Thymus (tissue), 11 donors: ENCODE measurements around the gene CAP2. TPM values are rescaled to one million over a fixed set of nuclear protein-coding genes. Genes with fewer than 3 reads are reported as not detected.
"Not testable (repeated sequence)": the region's sequence is repeated elsewhere in the genome, so short reads cannot be mapped to it uniquely, and the experiment has no call there.

ENCODE experiments used
- DNase-seq, 9 donors: peaks; one replicate each; pipeline ENCODE4 v3.0.0-alpha.2; 2013; ENCODE audit warnings: low spot score in 9 of 9, low read depth in 6 of 9, missing footprints in 1 of 9
- H3K27ac ChIP-seq, 2 donors: one replicate each; pipeline ENCODE4 v1.5.1; 2013; ENCODE audit warnings: control low read depth in 1 of 2, low read depth in 1 of 2, low read length in 1 of 2, mild to moderate bottlenecking in 1 of 2, moderate library complexity in 1 of 2
- H3K27me3 ChIP-seq, 2 donors: one replicate each; pipeline ENCODE4 v1.5.1; 2013; ENCODE audit warnings: low read length in 1 of 2; ENCODE audit not compliant: control insufficient read depth in 2 of 2, insufficient read depth in 1 of 2
- H3K36me3 ChIP-seq, 2 donors: one replicate each; pipeline ENCODE4 v1.5.1; 2013; ENCODE audit warnings: low read length in 1 of 2, mild to moderate bottlenecking in 1 of 2, moderate library complexity in 1 of 2; ENCODE audit not compliant: control insufficient read depth in 2 of 2, insufficient read depth in 2 of 2
- H3K4me1 ChIP-seq, 2 donors: one replicate each; pipeline ENCODE4 v1.5.1; 2013; ENCODE audit warnings: low read length in 2 of 2; ENCODE audit not compliant: control insufficient read depth in 2 of 2, insufficient read depth in 2 of 2
- H3K4me3 ChIP-seq, 2 donors: one replicate each; pipeline ENCODE4 v1.5.1; 2013; ENCODE audit warnings: low read length in 2 of 2, control low read depth in 1 of 2, mild to moderate bottlenecking in 1 of 2
- H3K9me3 ChIP-seq, 2 donors: one replicate each; pipeline ENCODE4 v1.5.1; 2013; ENCODE audit warnings: low read length in 1 of 2, mild to moderate bottlenecking in 1 of 2; ENCODE audit not compliant: control insufficient read depth in 2 of 2, insufficient read depth in 1 of 2
- WGBS: extraction: QIAGEN DNeasy Blood & Tissue Kit; methylation state at CpG from one replicate; pipeline ENCODE4 v1.1.7; 2013; 5-methylcytosine and 5-hydroxymethylcytosine counted together
- polyA plus RNA-seq: library from polyadenylated mRNA; stranded (reverse); fragments of 200-250 nt; gene quantifications from one replicate; pipeline ENCODE4 v1.2.3, GENCODE V29; 2013
- total RNA-seq: library from RNA; stranded (reverse); fragments of 120-200 nt; gene quantifications from one replicate; pipeline ENCODE4 v1.2.4, GENCODE V29; 2013
- donor health status: healthy.

CAP2 gene
- total and polyA plus RNA-seq, 2 donors = 1.6 to 4.9 TPM

- Histone ChIP-seq H3K27ac (no peak overlapping the region), H3K36me3 (no peaks in the 10 kb centered on the region), H3K9me3 (peaks cover 2 to 7% of the 10 kb centered on the region in 2 donors), H3K4me1 (no peaks in the 10 kb centered on the region), H3K4me3 (peak overlapping the region; percentile 34 to 43), H3K27me3 (peaks cover 0 to 12% of the 10 kb centered on the region in 2 donors)
- 27% methylated on average over 53 of the region's 53 CpGs for WGBS
- DNase-seq = peak in 2 of 9 donors; percentile 15 to 49
Measured at GRCh38 chr6:17580518-17581048, 187.2 kb downstream of the CAP2 start.

- H3K4me3 ChIP-seq, DNase-seq, H3K36me3 ChIP-seq, H3K27ac ChIP-seq, H3K9me3 ChIP-seq, H3K4me1 ChIP-seq: not testable (repeated sequence)
- WGBS = 98% methylated on average over 7 of the region's 7 CpGs
- H3K27me3 ChIP-seq = peaks cover 0 to 12% of the 10 kb centered on the region in 2 donors
Measured at GRCh38 chr6:17581282-17581681, 187.9 kb downstream of the CAP2 start.

GRCh38 chr6:17583811-17584210 is 190.4 kb downstream of the CAP2 start:
- Histone ChIP-seq H3K4me3 (no peak overlapping the region), H3K27ac (no peak overlapping the region), H3K9me3 (peaks cover 0 to 4% of the 10 kb centered on the region in 2 donors), H3K36me3 (no peaks in the 10 kb centered on the region), H3K4me1 (peaks cover under 1 to 3% of the 10 kb centered on the region in 2 donors), H3K27me3 (peaks cover 0 to 12% of the 10 kb centered on the region in 2 donors)
- DNase-seq = no peak
- WGBS = 54% methylated on average over 5 of the region's 5 CpGs

GRCh38 chr6:17584241-17584803 is 190.9 kb downstream of the CAP2 start:
- H3K4me1 ChIP-seq = peaks cover 6 to 8% of the 10 kb centered on the region in 2 donors
- peak overlapping the region in 1 of 2 donors; percentile 5 for H3K4me3 ChIP-seq
- no peak overlapping the region for H3K27ac ChIP-seq
- peak in 7 of 9 donors; percentile 25 to 75 (median 50) for DNase-seq
- 19% methylated on average over 7 of the region's 7 CpGs for WGBS
- H3K36me3 ChIP-seq = no peaks in the 10 kb centered on the region
- peaks cover 0 to 4% of the 10 kb centered on the region in 2 donors for H3K9me3 ChIP-seq
- H3K27me3 ChIP-seq = peaks cover 0 to 12% of the 10 kb centered on the region in 2 donors

GRCh38 chr6:17585766-17586490 is 192.5 kb downstream of the CAP2 start:
- WGBS = 75% methylated on average over 7 of the region's 7 CpGs
- no peaks in the 10 kb centered on the region for H3K9me3 ChIP-seq
- DNase-seq = peak in 1 of 9 donors; percentile 31

GRCh38 chr6:17586623-17587022 is 193.2 kb downstream of the CAP2 start:
- not testable (repeated sequence) for H3K4me3 ChIP-seq, H3K27ac ChIP-seq, H3K27me3 ChIP-seq, H3K9me3 ChIP-seq, DNase-seq, H3K36me3 ChIP-seq
- H3K4me1 ChIP-seq = peaks cover 16 to 17% of the 10 kb centered on the region in 2 donors
- WGBS = 97% methylated on average over 13 of the region's 13 CpGs

More at GRCh38 chr6:17585766-17586490, 192.5 kb downstream of the CAP2 start:
- H3K4me1 ChIP-seq = peaks cover 16 to 17% of the 10 kb centered on the region in 2 donors
- no peaks in the 10 kb centered on the region for H3K36me3 ChIP-seq
- peaks cover 0 to under 1% of the 10 kb centered on the region in 2 donors for H3K27me3 ChIP-seq
- no peak overlapping the region for H3K4me3 ChIP-seq
- no peak overlapping the region for H3K27ac ChIP-seq

GRCh38 chr6:17588011-17588410 is 194.6 kb downstream of the CAP2 start:
- Histone ChIP-seq H3K27me3 (no peaks in the 10 kb centered on the region), H3K36me3 (no peaks in the 10 kb centered on the region), H3K4me3 (no peak overlapping the region), H3K27ac (no peak overlapping the region), H3K4me1 (peaks cover 16 to 17% of the 10 kb centered on the region in 2 donors), H3K9me3 (no peaks in the 10 kb centered on the region)
- 97% methylated on average over 6 of the region's 6 CpGs for WGBS
- no peak for DNase-seq

- no peaks in the 10 kb centered on the region for H3K27me3 ChIP-seq
- no peaks in the 10 kb centered on the region for H3K9me3 ChIP-seq
- DNase-seq = peak; percentile 41 to 89 (median 68)
- 65% methylated on average over 5 of the region's 5 CpGs for WGBS
- peaks cover 16 to 17% of the 10 kb centered on the region in 2 donors for H3K4me1 ChIP-seq
- no peaks in the 10 kb centered on the region for H3K36me3 ChIP-seq
- H3K27ac ChIP-seq = peak overlapping the region; percentile 59 to 81
- H3K4me3 ChIP-seq = no peak overlapping the region
Measured at GRCh38 chr6:17589406-17590096, 196.2 kb downstream of the CAP2 start.

GRCh38 chr6:17591287-17591686 is 197.9 kb downstream of the CAP2 start:
- H3K27me3 ChIP-seq = no peaks in the 10 kb centered on the region
- H3K27ac ChIP-seq = no peak overlapping the region
- no peaks in the 10 kb centered on the region for H3K9me3 ChIP-seq
- peaks cover 14 to 17% of the 10 kb centered on the region in 2 donors for H3K4me1 ChIP-seq
- peak in 1 of 9 donors; percentile 7 for DNase-seq
- no peak overlapping the region for H3K4me3 ChIP-seq
- no peaks in the 10 kb centered on the region for H3K36me3 ChIP-seq
- 88% methylated on average over 1 of the region's 1 CpG for WGBS
